BLaER1 (cell line): ENCODE data around the gene ARFGAP2.
A peak's percentile ranks its signal among the peaks of the same experiment; 100 is the strongest.

Experiments
- H3K27ac ChIP-seq: shearing (Covaris generic); formaldehyde crosslinking; 2 replicates; pipeline ENCODE4 v1.8.1; 2022
- H3K27me3 ChIP-seq: shearing (Covaris generic); formaldehyde crosslinking; 2 replicates; pipeline ENCODE4 v1.8.1; 2022
- H3K36me3 ChIP-seq: shearing (Covaris generic); formaldehyde crosslinking; 2 replicates; pipeline ENCODE4 v1.8.1; 2022
- H3K4me1 ChIP-seq: shearing (Covaris generic); formaldehyde crosslinking; 2 replicates; pipeline ENCODE4 v1.8.1; 2022
- H3K4me2 ChIP-seq: shearing (Covaris generic); formaldehyde crosslinking; 2 replicates; pipeline ENCODE4 v1.8.1; 2022
- H3K4me3 ChIP-seq: shearing (Covaris generic); formaldehyde crosslinking; 2 replicates; pipeline ENCODE4 v1.8.1; 2022
- H3K9ac ChIP-seq: shearing (Covaris generic); formaldehyde crosslinking; 2 replicates; pipeline ENCODE4 v1.8.1; 2022
- H3K9me3 ChIP-seq: shearing (Covaris generic); formaldehyde crosslinking; 2 replicates; pipeline ENCODE4 v1.8.1; 2022
- H4K20me1 ChIP-seq: shearing (Covaris generic); formaldehyde crosslinking; 2 replicates; pipeline ENCODE4 v1.8.1; 2022
- Cebpa-rat ChIP-seq: shearing (Covaris generic); IDR thresholded peaks from 2 replicates; pipeline ENCODE4 v1.8.1; 2022

Gene ARFGAP2

DNA sequence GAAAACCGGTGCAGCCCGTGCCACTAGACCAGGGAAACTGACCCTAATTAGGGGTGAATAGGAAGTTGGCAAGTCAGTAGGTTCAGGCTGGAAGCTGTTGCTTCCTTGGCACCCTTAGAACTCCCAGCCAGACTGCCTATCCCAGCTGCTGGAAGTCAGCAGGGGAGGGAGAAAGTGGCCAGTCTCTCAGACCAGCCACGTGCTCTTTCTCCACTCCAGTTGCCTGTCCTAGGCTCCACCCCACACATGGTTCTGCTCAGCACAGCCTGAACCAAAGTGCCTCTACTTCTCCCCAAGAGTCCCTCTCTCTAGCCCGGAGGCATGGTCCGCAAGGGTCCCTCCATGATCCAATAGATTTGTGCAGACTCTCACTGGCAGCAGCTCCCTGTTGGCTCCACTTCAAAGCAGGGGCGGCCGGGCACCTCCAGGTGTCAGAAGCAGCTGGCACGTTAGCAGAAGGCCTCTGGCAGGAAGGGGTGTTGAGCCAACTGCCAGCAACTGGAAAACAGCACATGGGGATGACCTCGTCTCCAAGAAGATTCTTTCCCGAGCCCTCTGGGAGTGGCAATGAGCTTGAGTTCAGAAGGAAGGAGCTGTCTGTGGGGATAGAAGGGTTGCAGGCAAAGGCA lies 27.7 kb downstream of the ARFGAP2 start:
- H3K27ac ChIP-seq: no peak overlapping the region

DNA sequence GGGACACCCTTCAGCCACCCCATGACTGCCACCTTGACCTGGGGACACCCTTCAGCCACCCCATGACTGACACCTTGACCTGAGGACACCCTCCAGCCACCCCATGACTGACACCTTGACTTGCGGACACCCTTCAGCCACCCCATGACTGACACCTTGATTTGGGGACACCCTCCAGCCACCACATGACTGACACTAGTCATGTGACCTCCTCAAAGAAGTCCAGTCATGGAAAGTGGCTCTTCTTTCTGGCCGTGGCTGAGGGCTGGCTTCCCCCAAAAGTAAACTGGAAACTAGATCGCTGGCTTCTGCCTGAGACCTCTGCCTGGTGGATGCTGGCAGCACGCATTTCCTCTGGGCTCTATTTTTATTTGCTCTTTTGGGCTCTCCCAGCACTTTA lies 28.4 kb downstream of the ARFGAP2 start:
- no peak overlapping the region for H3K4me2 ChIP-seq
- peaks cover 33% of the 10 kb centered on the region for H3K4me1 ChIP-seq
- H3K9ac ChIP-seq: no peak overlapping the region
- TF ChIP-seq Cebpa-rat: no peak
- H3K36me3 ChIP-seq: peaks cover 27% of the 10 kb centered on the region; the same call in 1 of the 2 replicates
- H3K27ac ChIP-seq: no peak overlapping the region
- H4K20me1 ChIP-seq: peaks cover 33% of the 10 kb centered on the region
- no peaks in the 10 kb centered on the region for H3K9me3 ChIP-seq
- H3K27me3 ChIP-seq: no peaks in the 10 kb centered on the region
- H3K4me3 ChIP-seq: no peak overlapping the region

More for the DNA sequence above, 27.7 kb downstream of the ARFGAP2 start:
- no peak overlapping the region for H3K9ac ChIP-seq
- peak overlapping the region; percentile 36; the same call in 1 of the 2 replicates for H3K4me2 ChIP-seq
- TF ChIP-seq Cebpa-rat: no peak
- H3K4me3 ChIP-seq: no peak overlapping the region
- no peaks in the 10 kb centered on the region for H3K27me3 ChIP-seq
- peaks cover 40% of the 10 kb centered on the region for H3K4me1 ChIP-seq
- peaks cover 36% of the 10 kb centered on the region for H4K20me1 ChIP-seq
- no peaks in the 10 kb centered on the region for H3K9me3 ChIP-seq
- peaks cover 22% of the 10 kb centered on the region; the same call in 1 of the 2 replicates for H3K36me3 ChIP-seq

DNA sequence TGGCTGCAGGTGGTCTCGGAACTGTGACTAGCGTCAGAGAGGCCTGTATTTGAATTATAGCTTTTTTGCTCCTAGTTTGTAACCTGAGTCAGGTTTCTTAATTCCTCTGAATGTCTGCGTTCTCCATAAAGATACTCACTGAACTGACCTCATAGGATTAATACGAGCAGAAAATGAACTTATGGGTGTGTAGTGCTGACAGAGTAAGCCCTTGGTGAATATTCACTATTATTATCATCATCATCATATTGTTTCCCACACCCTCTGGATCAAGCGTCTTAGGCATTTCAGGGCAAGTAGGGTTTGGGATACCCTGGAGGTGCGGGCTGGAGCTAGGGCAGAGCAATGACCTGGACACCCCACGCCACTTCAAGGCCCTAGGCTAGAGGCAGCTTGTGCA lies 29.0 kb downstream of the ARFGAP2 start:
- Histone ChIP-seq H3K27ac (no peak overlapping the region), H3K4me3 (no peak overlapping the region), H3K9me3 (no peaks in the 10 kb centered on the region), H4K20me1 (peaks cover 32% of the 10 kb centered on the region), H3K27me3 (no peaks in the 10 kb centered on the region), H3K9ac (no peak overlapping the region), H3K4me2 (no peak overlapping the region), H3K36me3 (peaks cover 32% of the 10 kb centered on the region; the same call in 1 of the 2 replicates), H3K4me1 (peaks cover 27% of the 10 kb centered on the region)
- no peak for TF ChIP-seq Cebpa-rat

DNA sequence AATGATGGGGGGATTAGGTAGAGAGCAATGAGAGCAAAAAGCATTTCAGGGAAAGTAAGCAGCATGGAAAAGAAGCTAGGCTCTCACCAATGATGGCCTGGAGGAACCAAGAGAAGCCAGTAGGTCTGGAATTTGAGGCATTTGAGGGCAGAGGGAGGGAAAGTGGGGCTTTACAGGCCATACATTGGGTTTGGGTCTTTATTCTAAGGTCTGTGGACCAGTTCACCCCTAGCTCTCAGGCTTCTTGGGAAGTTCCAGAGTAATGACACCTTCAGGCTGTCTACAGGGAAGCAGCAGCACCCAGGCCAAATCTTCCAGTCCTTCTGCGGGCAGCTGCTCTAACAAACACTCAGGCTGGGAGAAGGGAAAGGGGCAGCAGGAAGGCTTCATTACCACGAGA lies 29.4 kb downstream of the ARFGAP2 start:
- no peak overlapping the region for H3K4me3 ChIP-seq
- peaks cover 27% of the 10 kb centered on the region for H4K20me1 ChIP-seq
- no peak overlapping the region for H3K9ac ChIP-seq
- H3K9me3 ChIP-seq: no peaks in the 10 kb centered on the region
- H3K4me1 ChIP-seq: peaks cover 23% of the 10 kb centered on the region
- H3K36me3 ChIP-seq: peaks cover 36% of the 10 kb centered on the region; the same call in 1 of the 2 replicates
- H3K27me3 ChIP-seq: no peaks in the 10 kb centered on the region
- TF ChIP-seq Cebpa-rat: no peak
- no peak overlapping the region for H3K4me2 ChIP-seq
- no peak overlapping the region for H3K27ac ChIP-seq

DNA sequence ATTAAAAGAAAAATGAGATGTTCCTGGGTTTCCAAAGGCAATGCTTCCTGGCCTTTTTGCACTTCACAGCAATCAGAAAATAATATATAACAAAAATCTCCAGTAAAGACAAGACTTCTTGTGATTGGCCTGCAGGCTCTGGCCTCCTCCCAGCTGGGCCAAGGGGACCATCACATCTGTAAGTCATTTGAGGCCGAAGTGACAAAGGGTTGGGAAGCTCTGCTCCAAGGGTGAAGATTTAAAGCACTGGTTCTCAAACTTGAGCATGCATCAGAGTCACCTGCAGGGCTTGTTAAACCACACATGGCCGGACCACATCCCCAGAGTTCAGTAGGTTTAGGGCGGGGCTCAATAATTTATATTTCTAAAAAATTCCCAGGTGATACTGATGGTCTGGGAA lies 32.1 kb downstream of the ARFGAP2 start:
- Histone ChIP-seq H3K4me1 (peaks cover 12% of the 10 kb centered on the region), H3K27ac (no peak overlapping the region), H3K36me3 (peaks cover 33% of the 10 kb centered on the region; the same call in 1 of the 2 replicates), H3K9ac (no peak overlapping the region), H3K9me3 (no peaks in the 10 kb centered on the region), H3K4me2 (no peak overlapping the region), H3K27me3 (no peaks in the 10 kb centered on the region), H3K4me3 (no peak overlapping the region), H4K20me1 (peaks cover 14% of the 10 kb centered on the region; the same call in 1 of the 2 replicates)
- no peak for TF ChIP-seq Cebpa-rat

DNA sequence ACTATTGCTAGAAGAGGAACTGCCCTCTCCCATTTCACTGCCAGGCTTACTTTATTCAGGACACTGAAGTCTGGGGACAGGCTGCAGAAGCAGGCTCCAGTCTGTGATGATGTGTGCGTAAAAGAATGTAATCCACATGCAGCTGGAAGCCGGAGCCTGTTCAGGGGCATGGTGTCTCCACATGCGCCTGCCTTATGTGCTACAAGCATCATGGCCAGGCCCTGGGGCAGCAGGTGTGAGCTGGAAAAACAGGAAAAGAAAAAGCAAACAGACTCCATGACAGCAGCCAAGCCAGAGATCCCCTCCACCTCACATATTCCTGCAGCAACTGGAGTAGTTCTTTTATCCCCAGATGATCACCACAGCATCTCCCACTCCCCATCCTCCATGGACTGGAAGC lies 33.4 kb downstream of the ARFGAP2 start:
- Histone ChIP-seq H3K4me1 (peaks cover 17% of the 10 kb centered on the region), H3K27me3 (no peaks in the 10 kb centered on the region), H4K20me1 (peaks cover 8% of the 10 kb centered on the region; the same call in 1 of the 2 replicates), H3K27ac (no peak overlapping the region), H3K9ac (no peak overlapping the region), H3K4me2 (no peak overlapping the region), H3K4me3 (no peak overlapping the region), H3K36me3 (peaks cover 25% of the 10 kb centered on the region), H3K9me3 (no peaks in the 10 kb centered on the region)
- TF ChIP-seq Cebpa-rat: no peak

DNA sequence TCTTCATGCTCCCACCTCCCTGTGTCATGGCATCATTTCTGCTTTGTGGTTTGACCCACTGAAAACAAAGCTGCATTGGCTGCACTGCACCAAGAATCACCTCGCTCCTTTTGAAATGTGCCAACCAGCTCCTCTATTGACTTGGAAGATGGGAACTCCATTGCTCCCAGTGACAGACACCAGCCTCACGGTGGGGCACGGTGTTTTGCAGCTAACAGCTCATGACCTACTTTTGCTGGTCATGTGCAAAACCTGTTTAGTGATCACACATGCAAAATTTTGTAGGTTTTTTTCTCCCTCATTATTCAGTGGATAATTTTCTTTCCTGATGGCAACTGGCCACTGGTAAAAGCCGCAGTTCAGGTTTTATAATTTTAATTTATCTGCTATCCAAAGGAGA lies 36.8 kb downstream of the ARFGAP2 start:
- no peak for TF ChIP-seq Cebpa-rat
- peaks cover 33% of the 10 kb centered on the region for H3K4me1 ChIP-seq
- H3K4me3 ChIP-seq: no peak overlapping the region
- peaks cover 22% of the 10 kb centered on the region for H4K20me1 ChIP-seq
- no peaks in the 10 kb centered on the region for H3K9me3 ChIP-seq
- H3K27me3 ChIP-seq: no peaks in the 10 kb centered on the region
- peaks cover 28% of the 10 kb centered on the region for H3K36me3 ChIP-seq
- H3K9ac ChIP-seq: no peak overlapping the region
- H3K27ac ChIP-seq: no peak overlapping the region
- H3K4me2 ChIP-seq: no peak overlapping the region

DNA sequence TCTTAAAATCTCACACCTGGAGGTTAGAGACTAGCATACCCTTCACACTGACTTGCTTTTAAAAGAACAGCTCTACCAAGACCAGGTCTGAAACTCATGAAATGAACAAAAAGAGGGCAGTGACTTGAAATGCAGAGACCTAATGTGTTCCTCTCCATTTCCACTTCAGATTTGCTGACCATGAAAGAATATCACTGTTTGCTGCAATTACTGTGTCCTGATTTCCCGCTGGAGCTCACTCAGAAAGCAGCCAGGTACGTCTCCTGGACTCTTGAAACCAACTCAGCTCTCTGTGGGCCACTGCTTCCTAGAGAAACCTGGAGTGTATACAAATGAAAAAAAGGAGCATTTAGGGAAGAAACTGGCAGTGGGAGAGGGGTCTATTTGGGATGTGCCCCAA lies 39.2 kb downstream of the ARFGAP2 start:
- TF ChIP-seq Cebpa-rat: no peak
- peak overlapping the region; percentile 32 for H3K4me2 ChIP-seq
- no peak overlapping the region for H3K4me3 ChIP-seq
- H3K4me1 ChIP-seq: peaks cover 33% of the 10 kb centered on the region
- no peaks in the 10 kb centered on the region for H3K9me3 ChIP-seq
- H3K27me3 ChIP-seq: no peaks in the 10 kb centered on the region
- H3K36me3 ChIP-seq: peaks cover 17% of the 10 kb centered on the region
- no peak overlapping the region for H3K27ac ChIP-seq
- H3K9ac ChIP-seq: no peak overlapping the region
- H4K20me1 ChIP-seq: peaks cover 14% of the 10 kb centered on the region; the same call in 1 of the 2 replicates

DNA sequence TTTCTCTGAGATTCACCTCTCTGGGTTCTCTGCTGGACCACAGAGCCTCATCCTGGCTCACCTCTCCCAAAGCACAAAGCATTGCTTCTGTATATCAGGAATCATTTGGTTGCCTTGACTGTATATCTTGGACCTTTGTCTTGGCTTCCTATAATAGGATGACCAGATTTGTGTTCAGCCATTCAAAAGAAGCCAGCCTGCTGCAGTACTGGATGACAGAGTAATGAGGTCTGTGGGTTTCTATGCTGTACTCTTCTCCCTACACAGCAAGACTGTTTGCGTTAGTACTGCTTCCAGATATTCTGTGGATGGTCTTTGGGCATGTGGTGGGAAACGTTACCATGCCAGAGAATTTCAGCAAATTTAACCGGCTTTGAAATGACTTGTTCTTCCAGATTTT lies 39.8 kb downstream of the ARFGAP2 start:
- Histone ChIP-seq H3K27me3 (no peaks in the 10 kb centered on the region), H3K9me3 (no peaks in the 10 kb centered on the region), H3K4me1 (peaks cover 33% of the 10 kb centered on the region), H3K36me3 (peaks cover 14% of the 10 kb centered on the region), H3K4me3 (no peak overlapping the region), H3K9ac (no peak overlapping the region), H4K20me1 (peaks cover 14% of the 10 kb centered on the region; the same call in 1 of the 2 replicates), H3K4me2 (no peak overlapping the region), H3K27ac (no peak overlapping the region)
- TF ChIP-seq Cebpa-rat: no peak

DNA sequence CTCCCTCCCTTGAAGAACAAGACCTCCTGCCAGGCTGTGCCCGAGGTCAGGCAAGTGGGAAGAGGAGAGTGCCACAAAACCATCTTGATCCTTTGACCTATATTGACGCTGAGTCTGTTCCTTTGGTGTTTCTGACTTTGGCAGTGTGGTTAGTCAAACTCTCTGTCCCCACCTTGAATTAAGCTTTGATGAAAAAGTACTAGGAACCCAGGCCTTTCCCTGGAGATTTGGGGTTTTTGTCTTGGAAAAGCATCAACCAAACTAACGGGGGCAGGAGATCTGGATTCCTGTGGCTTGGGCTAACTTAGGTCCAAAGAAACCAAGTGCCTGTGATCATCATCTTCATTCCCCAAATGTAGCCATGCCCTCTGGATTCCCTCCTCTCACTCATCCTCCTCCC lies 40.4 kb downstream of the ARFGAP2 start:
- Histone ChIP-seq H3K27me3 (no peaks in the 10 kb centered on the region), H3K9me3 (no peaks in the 10 kb centered on the region), H3K4me3 (no peak overlapping the region), H3K9ac (no peak overlapping the region), H3K4me1 (peaks cover 33% of the 10 kb centered on the region), H3K4me2 (peak overlapping the region; percentile 32), H3K36me3 (peaks cover 14% of the 10 kb centered on the region), H4K20me1 (peaks cover 14% of the 10 kb centered on the region; the same call in 1 of the 2 replicates), H3K27ac (no peak overlapping the region)
- TF ChIP-seq Cebpa-rat: no peak
